ENCODE results near the gene ORAI3. TPM values are rescaled to one million over a fixed set of nuclear protein-coding genes. Genes with fewer than 3 reads are reported as not detected.

The ORAI3 gene
- total RNA-seq, 6 experiments from 2014 or later = 15.2 to 26.2 (median 18.4) TPM

DNA sequence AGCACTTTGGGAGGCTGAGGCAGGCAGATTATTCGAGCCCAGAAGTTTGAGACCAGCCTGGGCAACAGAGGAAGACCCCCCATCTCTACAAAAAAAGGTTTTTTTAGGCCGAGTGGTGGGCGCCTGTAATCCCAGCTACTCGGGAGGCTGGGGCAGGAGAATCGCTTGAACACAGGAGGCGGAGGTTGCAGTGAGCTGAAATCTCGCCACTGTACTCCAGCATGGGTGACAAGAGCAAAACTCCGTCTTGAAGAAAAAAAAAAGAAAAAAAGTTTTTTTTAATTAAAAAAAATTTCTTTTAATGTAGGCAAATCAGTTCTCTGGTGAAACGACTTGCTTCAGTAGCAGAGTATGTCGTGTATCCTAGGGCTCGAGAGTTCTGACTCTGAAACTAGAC lies 47.1 kb downstream of the ORAI3 start:
- Mint-ChIP-seq H3K27me3 (ENCODE audit: insufficient read depth) (no peaks in the 10 kb centered on the region; the same call in 1 of the 2 replicates), H3K4me3 (peak overlapping the region; percentile 92), H3K4me1 (ENCODE audit: low read depth) (peaks cover 48% of the 10 kb centered on the region), H3K27ac (peak overlapping the region; percentile 96), H3K36me3 (ENCODE audit: low read depth) (peaks cover 8% of the 10 kb centered on the region; the same call in 1 of the 2 replicates), H3K9me3 (no peaks in the 10 kb centered on the region)
- TF ChIP-seq, protein P1, sequence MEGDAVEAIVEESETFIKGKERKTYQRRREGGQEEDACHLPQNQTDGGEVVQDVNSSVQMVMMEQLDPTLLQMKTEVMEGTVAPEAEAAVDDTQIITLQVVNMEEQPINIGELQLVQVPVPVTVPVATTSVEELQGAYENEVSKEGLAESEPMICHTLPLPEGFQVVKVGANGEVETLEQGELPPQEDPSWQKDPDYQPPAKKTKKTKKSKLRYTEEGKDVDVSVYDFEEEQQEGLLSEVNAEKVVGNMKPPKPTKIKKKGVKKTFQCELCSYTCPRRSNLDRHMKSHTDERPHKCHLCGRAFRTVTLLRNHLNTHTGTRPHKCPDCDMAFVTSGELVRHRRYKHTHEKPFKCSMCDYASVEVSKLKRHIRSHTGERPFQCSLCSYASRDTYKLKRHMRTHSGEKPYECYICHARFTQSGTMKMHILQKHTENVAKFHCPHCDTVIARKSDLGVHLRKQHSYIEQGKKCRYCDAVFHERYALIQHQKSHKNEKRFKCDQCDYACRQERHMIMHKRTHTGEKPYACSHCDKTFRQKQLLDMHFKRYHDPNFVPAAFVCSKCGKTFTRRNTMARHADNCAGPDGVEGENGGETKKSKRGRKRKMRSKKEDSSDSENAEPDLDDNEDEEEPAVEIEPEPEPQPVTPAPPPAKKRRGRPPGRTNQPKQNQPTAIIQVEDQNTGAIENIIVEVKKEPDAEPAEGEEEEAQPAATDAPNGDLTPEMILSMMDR (IDR thresholded peaks at IDR 0.05) = no peak
- no peak for DNase-seq

DNA sequence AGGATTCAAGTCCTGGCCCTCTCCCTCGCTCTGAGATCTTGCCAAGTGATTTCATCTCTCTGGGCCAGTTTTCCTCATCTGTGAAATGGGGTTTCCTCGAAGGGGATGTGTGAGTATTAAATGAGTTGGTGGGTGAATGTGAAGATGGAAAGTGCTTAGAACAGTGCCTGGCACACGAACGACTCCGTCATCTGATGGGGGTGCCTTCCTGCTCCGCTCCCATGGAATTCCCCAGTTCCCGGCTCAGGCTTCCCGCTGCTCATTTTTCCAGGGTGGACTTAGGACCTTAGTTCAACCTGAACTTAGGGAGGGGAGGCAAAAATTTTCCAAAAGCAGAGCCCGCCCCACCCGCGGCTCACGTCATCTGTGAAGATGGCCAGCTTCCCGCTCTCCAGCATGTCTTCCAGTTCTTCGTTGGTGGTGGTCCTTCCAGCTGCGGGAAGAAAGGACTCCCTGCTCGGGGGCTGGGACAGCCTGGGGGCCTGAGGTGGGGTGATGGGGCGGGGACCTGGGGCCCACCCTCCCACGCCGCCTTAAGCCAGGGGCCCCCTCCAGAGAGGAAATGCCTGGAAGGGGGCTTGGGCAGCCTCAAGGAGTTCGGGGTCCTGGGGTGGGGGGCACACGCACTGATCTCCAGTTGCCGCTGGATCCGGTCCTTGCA lies 47.6 kb downstream of the ORAI3 start:
- Mint-ChIP-seq H3K9me3 (no peaks in the 10 kb centered on the region), H3K4me1 (ENCODE audit: low read depth) (peaks cover 48% of the 10 kb centered on the region), H3K36me3 (ENCODE audit: low read depth) (peaks cover 4% of the 10 kb centered on the region; the same call in 1 of the 2 replicates), H3K4me3 (peak overlapping the region; percentile 92), H3K27me3 (ENCODE audit: insufficient read depth) (no peaks in the 10 kb centered on the region; the same call in 1 of the 2 replicates), H3K27ac (peak overlapping the region; percentile 96)
- TF ChIP-seq, protein P1 (IDR thresholded peaks at IDR 0.05) = no peak
- DNase-seq = no peak

DNA sequence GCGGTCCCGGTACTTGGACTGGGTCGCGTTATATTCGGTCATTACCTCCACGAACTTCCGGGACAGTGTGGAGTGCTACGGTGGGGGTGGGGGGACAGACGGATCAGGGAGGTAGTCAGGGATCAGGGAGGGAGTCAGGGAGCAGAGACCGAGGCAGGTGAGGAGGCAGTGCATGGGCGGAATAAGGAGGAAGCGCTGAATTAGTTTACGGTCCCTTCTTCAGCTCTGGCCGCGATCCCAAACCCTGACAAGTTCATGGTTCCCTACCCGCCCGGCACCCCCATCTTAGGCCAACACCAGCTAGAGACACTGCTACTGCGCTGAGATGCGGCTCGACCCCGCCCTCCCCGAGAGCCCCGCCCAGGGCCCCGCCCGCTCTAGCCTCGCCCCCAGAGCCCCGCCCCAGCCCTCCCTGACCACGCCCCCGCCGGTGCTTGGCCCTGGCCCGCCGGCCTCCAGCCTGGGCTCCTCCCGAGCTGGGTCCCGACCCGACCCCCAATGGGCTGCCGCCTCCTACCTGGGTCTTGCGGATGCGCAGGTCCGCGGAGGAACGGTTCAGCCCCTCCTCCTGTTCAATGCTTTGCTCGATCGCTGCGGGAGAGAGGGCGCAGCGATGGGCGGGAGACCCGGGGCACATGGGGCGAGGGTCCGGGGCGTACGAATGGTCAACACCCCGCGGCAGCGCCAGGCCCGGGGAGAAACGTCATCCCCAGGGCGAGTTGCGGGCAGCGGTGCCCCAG lies 48.3 kb downstream of the ORAI3 start:
- no peaks in the 10 kb centered on the region for H3K9me3 Mint-ChIP-seq
- H3K27me3 Mint-ChIP-seq (ENCODE audit: insufficient read depth) = no peaks in the 10 kb centered on the region; the same call in 1 of the 2 replicates
- TF ChIP-seq, protein P1 (IDR thresholded peaks at IDR 0.05) = no peak; the same call in 1 of the 2 replicates
- peaks cover 48% of the 10 kb centered on the region for H3K4me1 Mint-ChIP-seq (ENCODE audit: low read depth)
- H3K4me3 Mint-ChIP-seq = peak overlapping the region; percentile 92
- H3K27ac Mint-ChIP-seq = peak overlapping the region; percentile 96
- peak; percentile 66 for DNase-seq
- H3K36me3 Mint-ChIP-seq (ENCODE audit: low read depth) = peaks cover 4% of the 10 kb centered on the region; the same call in 1 of the 2 replicates

DNA sequence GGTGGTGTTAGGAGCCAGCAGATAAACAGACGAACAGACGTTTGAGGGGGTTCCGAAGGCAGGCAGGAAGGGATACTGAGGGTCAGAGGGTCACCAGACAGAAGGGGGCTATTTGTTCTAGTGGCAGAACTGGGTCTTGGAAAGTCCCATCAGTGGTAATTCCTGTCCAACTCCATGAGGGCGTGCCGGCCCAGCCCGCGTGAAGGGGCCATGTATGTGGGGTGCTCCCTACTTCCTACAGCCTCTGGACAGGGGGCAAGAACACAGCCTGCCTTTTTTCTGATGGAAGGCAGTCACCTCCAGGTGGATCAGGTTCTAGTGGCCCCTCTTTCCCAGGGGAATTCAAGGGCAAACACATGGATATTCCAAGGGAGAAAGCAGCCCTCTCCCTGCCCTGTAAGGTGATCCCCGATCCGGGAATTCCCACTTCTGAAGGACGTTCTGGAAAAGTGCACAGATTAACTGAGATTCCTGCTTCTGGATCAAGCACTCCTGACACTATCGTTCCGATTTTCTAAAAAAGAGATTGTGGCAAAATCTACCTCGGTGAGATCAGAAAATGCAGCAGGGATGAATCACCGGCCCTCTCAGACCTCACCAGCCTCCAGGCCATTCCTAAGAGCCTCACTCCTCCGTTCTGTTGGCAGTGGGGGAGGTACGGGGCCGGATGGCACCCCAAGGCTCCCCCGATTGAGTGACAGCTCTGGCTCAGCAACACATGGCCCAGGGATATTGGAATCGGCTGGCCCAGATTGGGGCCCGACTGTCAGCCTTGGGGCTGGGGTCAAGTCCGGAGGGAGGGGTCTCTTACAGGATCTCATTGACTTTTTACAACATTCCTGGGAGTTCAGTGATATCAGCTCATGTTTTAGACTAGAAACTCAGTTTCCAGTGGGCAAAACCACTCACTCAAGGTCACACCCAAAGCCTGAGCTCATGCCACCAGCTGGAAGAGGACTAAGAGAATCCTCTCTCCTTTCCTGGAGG lies 49.1 kb downstream of the ORAI3 start:
- peak; percentile 87 for DNase-seq
- Mint-ChIP-seq H3K27me3 (ENCODE audit: insufficient read depth) (no peaks in the 10 kb centered on the region; the same call in 1 of the 2 replicates), H3K36me3 (ENCODE audit: low read depth) (peaks cover 4% of the 10 kb centered on the region; the same call in 1 of the 2 replicates), H3K27ac (peak overlapping the region; percentile 96), H3K4me3 (peak overlapping the region; percentile 92), H3K4me1 (ENCODE audit: low read depth) (peaks cover 48% of the 10 kb centered on the region), H3K9me3 (no peaks in the 10 kb centered on the region)
- TF ChIP-seq, protein P1 (IDR thresholded peaks at IDR 0.05) = no peak; the same call in none of the 2 replicates

All from HFFc6 (cell line).